Fibroblast of mammary gland (primary cell): ENCODE measurements around the gene MED13L.

ENCODE experiments used
- DNase-seq: peaks from one replicate; pipeline ENCODE4 v3.0.0-alpha.2; 2010; ENCODE audit warnings: low read depth
- H3K4me3 ChIP-seq: 2 replicates; pipeline ENCODE4 v1.5.1; 2011; ENCODE audit warnings: low read depth, mild to moderate bottlenecking, low read length, moderate library complexity; ENCODE audit not compliant: control insufficient read depth
- TF ChIP-seq, protein P1 (sequence below): conservative IDR thresholded peaks from 2 replicates; pipeline ENCODE4 v1.5.1; 2011; ENCODE audit warnings: low read depth, low read length, inconsistent platforms; ENCODE audit not compliant: control insufficient read depth, insufficient read depth

The MED13L gene

GRCh38 chr12:116172224-116172849 is 105.2 kb downstream of the MED13L start:
- TF ChIP-seq, protein P1, sequence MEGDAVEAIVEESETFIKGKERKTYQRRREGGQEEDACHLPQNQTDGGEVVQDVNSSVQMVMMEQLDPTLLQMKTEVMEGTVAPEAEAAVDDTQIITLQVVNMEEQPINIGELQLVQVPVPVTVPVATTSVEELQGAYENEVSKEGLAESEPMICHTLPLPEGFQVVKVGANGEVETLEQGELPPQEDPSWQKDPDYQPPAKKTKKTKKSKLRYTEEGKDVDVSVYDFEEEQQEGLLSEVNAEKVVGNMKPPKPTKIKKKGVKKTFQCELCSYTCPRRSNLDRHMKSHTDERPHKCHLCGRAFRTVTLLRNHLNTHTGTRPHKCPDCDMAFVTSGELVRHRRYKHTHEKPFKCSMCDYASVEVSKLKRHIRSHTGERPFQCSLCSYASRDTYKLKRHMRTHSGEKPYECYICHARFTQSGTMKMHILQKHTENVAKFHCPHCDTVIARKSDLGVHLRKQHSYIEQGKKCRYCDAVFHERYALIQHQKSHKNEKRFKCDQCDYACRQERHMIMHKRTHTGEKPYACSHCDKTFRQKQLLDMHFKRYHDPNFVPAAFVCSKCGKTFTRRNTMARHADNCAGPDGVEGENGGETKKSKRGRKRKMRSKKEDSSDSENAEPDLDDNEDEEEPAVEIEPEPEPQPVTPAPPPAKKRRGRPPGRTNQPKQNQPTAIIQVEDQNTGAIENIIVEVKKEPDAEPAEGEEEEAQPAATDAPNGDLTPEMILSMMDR = no peak
- H3K4me3 ChIP-seq = no peak overlapping the region
- DNase-seq = no peak

DNA sequence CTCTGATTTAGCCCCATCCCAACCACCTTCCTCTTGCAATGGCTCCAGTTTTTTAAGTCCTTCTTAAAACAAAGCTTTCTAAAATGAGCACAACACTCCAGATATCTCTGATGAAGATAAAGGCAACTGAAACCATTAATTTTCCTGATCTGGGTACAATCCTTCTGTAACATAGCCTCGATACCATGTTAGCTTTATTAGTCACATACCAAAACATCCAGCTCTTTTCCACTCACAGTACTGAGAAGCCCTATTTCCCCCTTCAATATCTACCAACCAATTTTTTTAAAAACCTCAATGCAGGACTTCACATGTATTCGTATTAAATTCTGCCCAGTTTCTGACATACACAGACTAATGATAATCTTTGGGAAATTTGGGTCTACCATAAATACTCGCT is 105.9 kb downstream of the MED13L start:
- TF ChIP-seq, protein P1 = no peak
- no peak overlapping the region for H3K4me3 ChIP-seq
- DNase-seq = peak; percentile 19

DNA sequence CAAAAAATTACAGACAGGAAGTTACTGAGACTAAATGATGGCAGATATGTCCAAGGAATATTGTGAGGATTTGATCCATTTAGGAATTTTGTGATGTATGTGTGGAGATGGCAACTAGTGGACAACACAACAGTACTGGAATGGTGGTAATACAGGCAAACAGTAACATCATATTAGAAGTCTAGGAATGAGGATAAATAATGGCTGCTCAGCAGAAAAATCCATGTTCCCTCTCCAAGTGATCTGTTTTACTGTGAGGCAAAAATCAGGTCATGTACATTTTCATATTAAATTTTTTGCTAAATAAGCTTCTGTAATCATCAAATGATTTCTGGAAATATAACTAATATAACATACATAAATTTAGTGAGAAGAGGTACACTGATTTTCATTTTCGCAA is 108.4 kb downstream of the MED13L start:
- H3K4me3 ChIP-seq = no peak overlapping the region
- TF ChIP-seq, protein P1 = no peak
- DNase-seq = no peak

- H3K4me3 ChIP-seq = no peak overlapping the region
- DNase-seq = no peak
- TF ChIP-seq, protein P1 = no peak
Measured at GRCh38 chr12:116166306-116166705, 111.2 kb downstream of the MED13L start.

GRCh38 chr12:116165036-116165425 is 112.5 kb downstream of the MED13L start:
- no peak overlapping the region for H3K4me3 ChIP-seq
- TF ChIP-seq, protein P1 = no peak
- DNase-seq = peak; percentile 67

DNA sequence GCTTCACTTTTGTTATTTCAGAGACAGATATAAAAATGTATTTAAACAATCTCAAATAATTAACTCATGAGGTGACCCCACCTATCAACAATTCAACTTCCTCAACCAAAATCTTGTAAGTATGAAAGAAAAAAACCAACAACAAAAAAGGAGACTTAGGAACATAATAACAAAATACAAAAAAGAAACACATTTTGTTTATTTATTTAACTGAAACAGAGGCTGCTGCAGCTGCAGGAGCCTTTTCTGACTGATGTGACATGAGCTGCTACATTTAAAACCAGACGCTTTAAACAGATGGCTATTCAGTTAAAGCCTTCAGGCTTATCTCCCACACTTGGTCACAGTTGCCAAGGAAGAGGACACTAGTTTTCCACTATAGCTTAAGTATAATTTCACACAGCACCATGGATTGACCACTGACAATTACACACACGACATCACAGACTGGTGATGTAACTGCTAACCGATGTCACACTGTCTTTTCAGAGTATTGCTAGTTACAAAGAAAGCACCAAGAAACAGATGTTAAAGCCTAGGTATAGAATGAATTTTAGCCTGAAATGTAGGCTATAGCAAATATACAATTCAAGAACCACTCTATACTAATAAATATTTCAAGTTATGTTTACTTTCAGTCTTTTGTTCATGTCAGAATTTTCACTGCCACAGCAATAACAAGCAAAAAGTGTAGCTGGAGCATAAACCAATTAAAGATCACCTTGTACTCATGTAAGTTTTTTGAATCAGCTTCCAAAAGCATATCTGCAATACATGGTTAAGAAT is 113.0 kb downstream of the MED13L start:
- no peak overlapping the region for H3K4me3 ChIP-seq
- TF ChIP-seq, protein P1 = no peak
- no peak for DNase-seq

- TF ChIP-seq, protein P1 = no peak
- H3K4me3 ChIP-seq = no peak overlapping the region
- DNase-seq = no peak
Measured at GRCh38 chr12:116162071-116162470, 115.4 kb downstream of the MED13L start.
